ENCODE measurements around the gene OTOS.

Gene OTOS

DNA sequence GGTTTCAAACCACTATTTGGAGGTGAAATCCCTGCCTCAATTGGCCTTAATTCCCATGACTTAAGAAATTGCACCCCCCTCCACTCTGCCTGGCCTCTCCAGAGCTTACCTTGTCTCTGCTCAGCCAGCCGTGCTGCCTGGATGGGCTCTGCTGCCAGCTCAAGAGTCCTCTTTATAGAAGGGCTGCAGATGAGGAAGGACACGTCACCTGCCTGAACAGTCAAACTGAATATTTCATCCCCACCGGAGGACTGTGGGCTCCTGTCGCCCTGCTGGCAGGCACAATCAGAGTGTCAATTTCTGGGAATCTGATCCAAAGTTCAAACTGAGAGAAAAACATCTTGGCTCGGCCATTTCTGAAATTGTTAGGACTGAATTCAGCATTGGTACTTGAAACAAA lies at the start of gene OTOS:
TSS of gene OTOS (minus strand) at position 148 of the 400 bp plus-strand sequence. CDS start 332 bp downstream, outside the sequence.
- peak in 3 of 56 donors; percentile 33 to 38 (median 36) for DNase-seq

- DNase-seq = no peak
These were observed 49.2 kb upstream of the OTOS start for GRCh38 chr2:240189686-240190085.

GRCh38 chr2:240187989-240188590 lies 47.6 kb upstream of the OTOS start:
- DNase-seq = no peak

- no peak for DNase-seq
These were observed 45.8 kb upstream of the OTOS start for GRCh38 chr2:240186191-240186725.

DNA sequence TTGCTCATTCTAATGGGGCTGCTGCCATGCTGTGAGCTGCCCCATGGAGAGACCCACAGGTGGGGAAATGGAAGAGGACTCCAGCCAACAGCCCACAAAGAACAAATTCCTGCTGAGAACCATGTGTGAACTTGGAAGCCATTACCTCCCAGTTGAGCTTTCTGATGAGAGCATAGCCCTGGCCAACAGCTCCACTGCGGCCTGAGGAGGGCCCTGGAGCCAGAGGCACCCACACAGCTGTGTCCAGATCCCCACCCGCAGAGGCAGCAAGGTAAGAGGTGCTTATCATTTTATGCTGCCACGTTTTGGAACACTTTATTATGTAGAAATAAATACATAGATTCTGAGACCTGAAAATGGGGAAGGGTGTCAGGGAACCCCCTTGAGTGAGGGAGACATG lies 44.2 kb upstream of the OTOS start:
- DNase-seq = no peak

GRCh38 chr2:240183875-240184590 lies 43.6 kb upstream of the OTOS start:
- no peak for DNase-seq

- no peak for DNase-seq
These were observed 42.8 kb upstream of the OTOS start for GRCh38 chr2:240183006-240183874.

DNA sequence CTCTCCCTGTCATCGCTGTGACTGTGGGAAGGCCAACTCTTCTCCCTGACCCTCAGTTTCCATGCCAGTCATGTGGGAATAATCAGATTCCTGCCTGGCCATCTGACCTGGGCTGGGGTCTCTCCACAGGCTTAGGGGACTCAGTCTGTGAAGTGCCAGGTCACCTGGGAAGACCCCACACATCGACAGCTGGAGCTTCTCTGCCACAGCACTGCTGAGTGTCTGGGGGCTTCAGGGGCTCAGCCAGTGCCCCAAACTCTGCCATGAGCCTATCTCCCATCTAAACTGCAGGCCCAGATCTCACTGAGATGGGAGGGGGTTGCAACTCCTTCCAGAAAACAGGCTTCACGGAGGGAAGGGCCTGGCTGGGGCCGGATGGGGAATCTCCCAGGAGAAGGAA lies 42.0 kb upstream of the OTOS start:
- DNase-seq = no peak

- DNase-seq = no peak
These were observed 41.5 kb upstream of the OTOS start for GRCh38 chr2:240182001-240182400.

GRCh38 chr2:240179941-240180666 lies 39.6 kb upstream of the OTOS start:
- no peak for DNase-seq

DNA sequence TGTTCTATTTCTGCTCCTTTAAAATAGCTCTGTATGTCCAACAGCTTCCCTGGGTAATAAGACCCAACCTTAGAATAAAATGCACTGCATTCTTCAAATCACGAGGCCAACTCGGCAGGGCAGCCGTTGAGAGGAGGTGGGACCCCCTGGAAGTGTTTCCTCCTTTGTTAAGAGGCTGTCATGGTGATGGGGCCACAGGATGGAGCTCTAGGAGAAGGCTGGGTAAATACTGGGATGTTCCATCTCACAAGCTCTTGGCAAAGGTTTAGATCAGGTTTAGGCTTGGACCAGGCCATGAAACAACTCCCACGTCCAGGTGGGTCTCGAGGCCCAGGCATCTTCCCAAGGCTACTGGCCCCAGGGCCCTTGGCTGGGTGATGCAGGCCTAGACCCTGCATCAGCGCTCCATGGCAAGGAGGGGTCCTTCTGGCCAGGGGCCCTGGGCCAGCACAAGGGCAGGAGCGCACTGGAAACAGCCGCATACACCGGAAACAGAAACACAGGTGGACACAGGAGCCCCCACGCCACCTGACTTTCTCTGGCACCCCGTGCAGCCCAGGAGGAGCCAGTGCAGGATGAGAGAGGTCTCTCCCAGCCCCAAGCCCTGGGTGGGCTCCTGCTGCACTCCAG lies 38.8 kb upstream of the OTOS start:
- DNase-seq = no peak

- no peak for DNase-seq
These were observed 38.1 kb upstream of the OTOS start for GRCh38 chr2:240178564-240178963.

GRCh38 chr2:240174496-240174895 lies 34.0 kb upstream of the OTOS start:
- no peak for DNase-seq

DNA sequence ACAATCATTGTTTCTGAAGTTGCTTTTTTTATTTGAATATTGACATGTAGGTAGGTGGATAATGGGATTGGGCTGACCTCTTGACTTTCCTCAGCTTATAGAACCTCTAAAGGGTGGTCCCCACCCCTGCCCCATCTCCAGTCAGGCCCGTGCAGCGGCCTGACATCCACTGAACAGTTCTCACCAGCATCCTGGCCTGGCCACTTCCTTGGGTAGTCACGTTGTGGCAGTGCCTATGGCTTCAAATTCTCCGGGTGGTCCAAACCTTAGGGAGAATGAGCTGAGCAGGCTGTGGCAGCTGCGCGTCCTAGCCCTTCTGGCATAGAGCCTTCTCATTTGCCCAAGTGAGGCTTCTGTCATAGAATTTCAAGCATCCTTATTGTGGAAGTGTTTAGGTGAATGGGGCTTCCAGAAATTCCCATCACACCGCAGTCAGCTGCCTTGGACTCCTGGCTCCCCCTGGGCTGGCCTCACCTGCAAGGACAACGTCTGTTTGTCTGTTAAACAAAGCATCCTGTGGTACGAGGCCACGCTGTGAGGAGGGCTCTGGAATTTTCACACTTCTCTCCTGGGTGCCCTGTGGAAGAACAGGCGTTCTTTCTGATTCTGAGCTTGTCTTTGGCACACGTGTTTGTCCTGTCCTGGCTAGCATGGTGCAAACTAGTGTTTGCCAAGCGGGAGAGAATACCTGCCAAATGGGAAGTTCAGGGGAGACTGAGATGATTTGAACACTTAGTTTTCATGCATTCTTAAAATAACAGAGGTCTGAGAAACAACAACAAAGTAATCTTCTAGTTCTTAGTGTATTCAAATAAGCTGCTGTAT lies 31.8 kb upstream of the OTOS start:
- DNase-seq = no peak

- no peak for DNase-seq
These were observed 30.4 kb upstream of the OTOS start for GRCh38 chr2:240170883-240171282.

DNA sequence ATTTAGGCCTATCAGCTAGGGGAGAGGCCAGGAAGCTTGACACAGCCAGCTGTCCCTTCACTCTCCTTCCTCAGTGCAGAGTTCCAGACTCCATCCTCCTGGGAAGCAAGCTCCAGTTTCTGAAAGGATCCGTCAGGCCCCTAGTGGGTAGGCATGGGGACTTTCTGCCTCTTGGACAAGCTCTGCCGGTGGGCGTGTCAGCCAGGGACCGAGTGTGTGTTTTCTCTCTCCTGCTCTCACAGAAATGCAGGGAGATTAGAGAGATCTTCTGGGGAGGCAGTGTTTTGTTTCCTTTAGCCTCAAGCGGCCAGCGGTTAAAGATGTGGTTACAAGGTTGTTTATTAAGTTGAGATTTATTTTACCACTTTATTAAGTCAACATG lies 29.9 kb upstream of the OTOS start:
- no peak for DNase-seq

DNA sequence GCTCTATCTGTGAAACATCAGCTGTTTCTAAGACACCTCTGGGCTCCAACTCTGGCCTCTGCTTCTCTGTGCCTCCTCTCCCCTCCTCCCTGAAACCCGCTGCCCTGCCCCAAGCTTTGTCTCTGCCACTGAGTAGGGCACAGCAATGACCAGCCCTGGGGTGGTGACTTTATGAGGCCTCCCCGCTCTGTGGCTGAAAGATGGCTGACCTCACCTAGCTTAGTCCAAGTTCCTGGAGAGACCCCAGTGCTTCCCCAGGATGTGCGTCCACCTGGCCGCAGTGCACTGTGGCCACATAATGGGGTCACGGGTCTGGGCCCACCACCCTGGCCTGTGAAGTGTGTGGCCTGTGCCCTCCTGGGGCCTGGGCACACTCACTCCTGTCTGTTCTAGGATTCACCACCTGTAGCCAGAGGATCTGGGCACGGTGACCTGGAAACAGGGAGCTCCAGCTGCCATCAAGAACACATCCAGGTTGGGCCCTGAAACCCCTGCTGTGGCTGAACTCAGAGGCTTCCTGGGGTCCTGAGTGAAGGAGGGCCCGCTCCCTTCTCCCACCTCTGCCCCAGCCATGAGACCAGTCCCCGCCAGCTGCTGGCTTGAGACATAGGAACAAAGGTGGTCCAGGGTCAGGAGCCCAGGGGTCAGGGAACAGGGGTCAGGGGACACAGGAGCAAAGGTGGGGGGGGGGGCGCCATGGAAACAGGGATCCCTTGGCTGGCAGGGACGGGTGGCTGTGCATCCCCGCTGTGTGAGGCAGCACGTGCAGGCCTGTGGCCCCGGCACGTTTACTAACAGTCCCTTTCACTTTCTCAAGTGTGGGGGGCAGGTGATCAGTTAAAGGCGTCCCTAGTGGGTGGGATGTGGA lies 29.3 kb upstream of the OTOS start:
- no peak for DNase-seq

DNA sequence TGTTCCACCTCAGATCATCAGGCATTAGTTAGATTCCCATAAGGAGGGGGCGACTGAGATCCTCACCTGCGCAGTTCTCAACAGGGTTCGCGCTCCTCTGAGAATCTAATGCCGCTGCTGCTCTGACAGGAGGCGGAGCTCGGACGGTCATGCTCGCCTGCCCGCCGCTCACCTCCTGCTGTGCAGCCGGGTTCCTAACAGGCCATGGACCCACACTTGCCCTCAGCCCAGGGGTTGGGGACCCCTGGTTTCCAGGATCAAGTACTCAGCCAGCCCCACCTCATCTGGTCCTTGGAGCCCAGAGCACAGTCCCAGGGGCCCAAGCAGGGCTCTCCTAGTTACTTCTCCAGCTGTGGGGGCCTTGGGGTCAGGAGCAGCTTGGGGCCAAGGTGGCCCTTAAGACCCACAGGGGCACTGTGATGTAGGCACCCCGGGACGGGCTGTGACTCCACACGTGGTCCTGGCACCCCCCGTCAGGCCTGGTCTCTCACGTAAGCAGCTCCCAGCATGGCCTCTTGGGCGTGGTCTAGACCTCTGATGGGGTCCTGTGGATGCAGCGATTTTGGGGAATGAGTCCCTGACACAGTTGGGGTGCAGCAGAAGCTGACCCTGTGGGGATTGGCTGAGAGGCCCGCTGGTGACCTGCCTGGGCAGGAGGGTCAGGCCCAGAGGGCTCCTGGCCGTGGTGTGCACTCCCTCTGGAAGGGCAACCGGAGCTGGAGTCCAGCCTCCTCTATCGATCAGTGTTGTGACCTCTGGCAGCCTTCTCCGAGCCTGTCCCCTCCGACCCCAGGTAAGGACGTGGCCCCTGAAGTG lies 28.3 kb upstream of the OTOS start:
- no peak for DNase-seq
